Neuronal stem cell (in vitro differentiated cells): Measurements from ENCODE around the gene RPS6KA2.

Experiments
- DNase-seq: peaks from one replicate; pipeline ENCODE4 v3.0.0-alpha.2; 2013; ENCODE audit warnings: low spot score
- H2AFZ ChIP-seq: one replicate; pipeline ENCODE4 v1.6.1; 2013; ENCODE audit warnings: mild to moderate bottlenecking, low read length, inconsistent platforms
- H2AK5ac ChIP-seq: 2 replicates; pipeline ENCODE4 v1.6.1; 2013; ENCODE audit warnings: low read depth, mild to moderate bottlenecking, inconsistent platforms, low read length, moderate library complexity, mixed read lengths
- H2BK120ac ChIP-seq: 2 replicates; pipeline ENCODE4 v1.6.1; 2013; ENCODE audit warnings: low read depth, mild to moderate bottlenecking, inconsistent platforms, low read length, moderate library complexity, mixed read lengths
- H2BK12ac ChIP-seq: one replicate; pipeline ENCODE4 v1.6.1; 2013; ENCODE audit warnings: low read length, inconsistent platforms
- H2BK15ac ChIP-seq: 2 replicates; pipeline ENCODE4 v1.6.1; 2013; ENCODE audit warnings: mild to moderate bottlenecking, low read length, inconsistent platforms, mixed read lengths
- H2BK5ac ChIP-seq: one replicate; pipeline ENCODE4 v1.6.1; 2013; ENCODE audit warnings: inconsistent platforms, mild to moderate bottlenecking, low read length, moderate library complexity
- H3K14ac ChIP-seq: one replicate; pipeline ENCODE4 v1.6.1; 2013; ENCODE audit warnings: low read length, inconsistent platforms
- H3K18ac ChIP-seq: 2 replicates; pipeline ENCODE4 v1.6.1; 2013; ENCODE audit warnings: low read length, inconsistent platforms
- H3K23ac ChIP-seq: 2 replicates; pipeline ENCODE4 v1.6.1; 2013; ENCODE audit warnings: low read depth, mild to moderate bottlenecking, mixed read lengths, low read length, inconsistent platforms; ENCODE audit not compliant: poor library complexity
- H3K27ac ChIP-seq: replicated peaks from 3 replicates; pipeline ENCODE4 v1.5.1; 2013; ENCODE audit warnings: low read length, inconsistent platforms
- H3K27me3 ChIP-seq, 3 experiments: 2 replicates each; pipeline ENCODE4 v1.6.1; 2013; ENCODE audit warnings: low read length in 3 of 3, mild to moderate bottlenecking in 2 of 3, inconsistent platforms in 1 of 3, low read depth in 1 of 3, mixed read lengths in 1 of 3, moderate library complexity in 1 of 3; ENCODE audit not compliant: control insufficient read depth in 3 of 3, insufficient read depth in 3 of 3
- H3K36me3 ChIP-seq, 2 donors: replicated peaks in 1 of 2; 2 replicates each; pipeline ENCODE4 v1.6.1; 2013; ENCODE audit warnings: low read length in 2 of 2; ENCODE audit not compliant: control insufficient read depth in 2 of 2, insufficient read depth in 2 of 2
- H3K4ac ChIP-seq: 2 replicates; pipeline ENCODE4 v1.6.1; 2013; ENCODE audit warnings: inconsistent platforms, mild to moderate bottlenecking, low read length, moderate library complexity
- H3K4me1 ChIP-seq, 2 donors: 1 replicate in 1 of 2; 2 replicates in 1 of 2; pipeline ENCODE4 v1.6.1; 2013; ENCODE audit warnings: low read length in 2 of 2, low read depth in 1 of 2; ENCODE audit not compliant: control insufficient read depth in 2 of 2, insufficient read depth in 1 of 2
- H3K4me2 ChIP-seq: one replicate; pipeline ENCODE4 v1.6.1; 2013; ENCODE audit warnings: mild to moderate bottlenecking, low read length, inconsistent platforms; ENCODE audit not compliant: insufficient read depth, poor library complexity, severe bottlenecking
- H3K4me3 ChIP-seq, 2 donors: 2 replicates each; pipeline ENCODE4 v1.5.1; 2013; ENCODE audit warnings: low read length in 2 of 2, mild to moderate bottlenecking in 2 of 2, inconsistent platforms in 1 of 2, moderate library complexity in 1 of 2
- H3K79me1 ChIP-seq: one replicate; pipeline ENCODE4 v1.6.1; 2013; ENCODE audit warnings: low read depth, mild to moderate bottlenecking, inconsistent platforms, low read length, moderate library complexity
- H3K9ac ChIP-seq: one replicate; pipeline ENCODE4 v1.6.1; 2013; ENCODE audit warnings: mild to moderate bottlenecking, low read depth, low read length, inconsistent platforms; ENCODE audit not compliant: poor library complexity
- H3K9me3 ChIP-seq, 2 donors: replicated peaks in 1 of 2; 2 replicates each; pipeline versions ENCODE3 to v1.6.1; 2013; ENCODE audit warnings: low read length in 2 of 2, mild to moderate bottlenecking in 2 of 2, inconsistent platforms in 1 of 2, low read depth in 1 of 2, mixed read lengths in 1 of 2, moderate library complexity in 1 of 2; ENCODE audit not compliant: control insufficient read depth in 2 of 2, insufficient read depth in 1 of 2
- H4K8ac ChIP-seq: one replicate; pipeline ENCODE4 v1.6.1; 2013; ENCODE audit warnings: low read depth, mild to moderate bottlenecking, inconsistent platforms, low read length, moderate library complexity
- H4K91ac ChIP-seq: one replicate; pipeline ENCODE4 v1.6.1; 2013; ENCODE audit warnings: low read length, low read depth, mild to moderate bottlenecking, inconsistent platforms; ENCODE audit not compliant: poor library complexity
- WGBS, 2 donors: extraction: QIAGEN DNeasy Blood & Tissue Kit; methylation state at CpG; one replicate each; pipeline ENCODE4 v1.1.7; 2013; ENCODE audit warnings: missing lambda C conversion rate in 2 of 2, mixed read lengths in 1 of 2; ENCODE audit not compliant: insufficient read length in 2 of 2, insufficient replicate concordance in 1 of 2; ENCODE audit errors: extremely low coverage in 2 of 2; 5-methylcytosine and 5-hydroxymethylcytosine counted together

The RPS6KA2 gene

DNA sequence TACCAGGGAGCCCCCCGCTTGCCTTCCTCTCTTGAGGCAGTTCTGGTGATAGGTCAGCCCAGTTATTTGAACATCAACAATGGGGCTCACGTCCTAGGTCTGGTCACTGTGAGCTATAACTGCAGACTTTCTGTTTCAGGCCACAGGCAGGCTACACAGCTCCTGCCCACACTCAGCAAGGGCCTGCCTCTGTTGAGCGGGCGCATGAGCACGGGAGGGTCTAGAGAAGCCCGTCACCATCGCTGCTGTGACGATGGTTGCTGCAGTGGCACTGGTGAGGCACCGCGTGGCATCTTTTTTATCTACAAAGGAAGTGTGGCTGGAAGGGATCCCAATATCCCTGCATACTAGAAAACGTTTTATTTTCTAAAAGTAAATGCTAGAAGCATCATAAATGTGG is 118.3 kb downstream of the RPS6KA2 start:
- peak overlapping the region; percentile 18 for H3K18ac ChIP-seq
- H2BK12ac ChIP-seq: no peak overlapping the region
- peaks cover 0 to 4% of the 10 kb centered on the region in 2 donors for H3K4me1 ChIP-seq
- peaks cover 0 to 2% (median 0%) of the 10 kb centered on the region in 3 experiments for H3K27me3 ChIP-seq
- DNase-seq: no peak
- no peak overlapping the region for H3K27ac ChIP-seq
- H3K9ac ChIP-seq: no peak overlapping the region
- H3K4ac ChIP-seq: no peak overlapping the region
- no peak overlapping the region for H2BK5ac ChIP-seq
- no peak overlapping the region for H4K91ac ChIP-seq
- H3K79me1 ChIP-seq: no peaks in the 10 kb centered on the region
- no CpG with 5 or more reads among the region's 11 CpGs for WGBS, 2 donors
- H2AFZ ChIP-seq: no peak overlapping the region
- no peak overlapping the region for H3K23ac ChIP-seq
- H3K9me3 ChIP-seq: peaks cover 0 to 4% of the 10 kb centered on the region in 2 donors
- no peak overlapping the region for H2BK120ac ChIP-seq
- no peak overlapping the region for H2AK5ac ChIP-seq
- H4K8ac ChIP-seq: no peak overlapping the region
- H3K4me3 ChIP-seq: no peak overlapping the region
- H3K4me2 ChIP-seq: no peak overlapping the region
- H3K36me3 ChIP-seq: peaks cover 20 to 83% of the 10 kb centered on the region in 2 donors
- H3K14ac ChIP-seq: no peak overlapping the region
- no peak overlapping the region for H2BK15ac ChIP-seq

DNA sequence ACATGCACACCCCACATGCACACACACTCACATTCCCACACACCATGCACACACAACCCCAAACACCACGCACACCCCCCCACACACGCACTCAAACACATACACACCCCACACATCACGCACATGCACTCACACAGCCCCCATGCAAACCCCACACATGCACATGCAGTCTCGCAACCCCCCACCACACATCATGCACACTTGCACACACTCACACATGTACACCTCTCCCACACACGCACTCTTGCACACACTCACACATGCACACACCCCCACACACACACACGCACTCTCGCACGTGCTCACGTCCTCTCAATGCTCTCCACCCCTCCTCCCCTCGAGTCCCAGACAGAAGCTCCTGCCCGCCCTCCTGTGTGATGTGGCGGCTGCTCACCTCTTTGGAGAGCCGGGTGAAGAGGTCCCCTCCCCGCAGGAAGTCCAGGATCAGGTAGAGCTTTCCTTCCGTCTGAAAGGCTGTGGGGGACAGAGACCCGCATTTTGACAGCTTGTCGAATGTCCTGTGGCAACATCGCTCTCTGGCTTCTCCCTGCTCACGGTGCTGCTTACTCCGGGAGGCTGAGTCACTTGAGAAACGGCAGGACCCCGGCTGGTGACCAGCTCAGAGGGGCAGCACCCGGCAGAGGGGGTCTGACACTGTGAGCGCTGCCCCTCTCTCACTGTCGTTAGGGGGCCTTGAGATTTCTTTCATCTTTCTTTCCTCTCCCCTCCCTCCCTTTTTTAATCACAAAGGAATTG is 119.1 kb downstream of the RPS6KA2 start:
- H2BK5ac ChIP-seq: no peak overlapping the region
- no peak overlapping the region for H2BK12ac ChIP-seq
- peak overlapping the region in 1 of 2 donors; percentile 37 for H3K4me3 ChIP-seq

DNA sequence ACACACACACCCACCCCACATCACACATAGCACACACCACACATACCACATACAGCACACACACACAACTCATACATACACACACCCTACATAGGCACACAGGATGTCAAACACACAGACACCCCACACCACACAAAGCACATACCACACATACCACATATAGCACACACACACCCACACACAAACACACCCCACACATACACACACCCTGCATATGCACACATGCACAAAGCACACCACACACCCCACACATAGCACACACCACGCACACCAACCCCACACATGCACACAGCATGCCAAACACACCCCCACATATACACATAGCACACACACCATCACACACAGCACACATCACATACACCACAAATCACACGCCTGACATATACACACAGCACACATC is 119.7 kb downstream of the RPS6KA2 start:
- H3K9me3 ChIP-seq: peaks cover 0 to 2% of the 10 kb centered on the region in 2 donors
- H2BK15ac ChIP-seq: no peak overlapping the region
- peaks cover 25 to 89% of the 10 kb centered on the region in 2 donors for H3K36me3 ChIP-seq
- H2AK5ac ChIP-seq: no peak overlapping the region
- no peak overlapping the region for H2BK5ac ChIP-seq
- H3K27me3 ChIP-seq: peaks cover 0 to 2% (median 0%) of the 10 kb centered on the region in 3 experiments
- no peak overlapping the region for H2AFZ ChIP-seq
- H4K8ac ChIP-seq: no peak overlapping the region
- peak overlapping the region in 1 of 2 donors; percentile 37 for H3K4me3 ChIP-seq
- DNase-seq: no peak
- H3K14ac ChIP-seq: peak overlapping the region; percentile 90
- peaks cover 0 to 4% of the 10 kb centered on the region in 2 donors for H3K4me1 ChIP-seq
- no peak overlapping the region for H3K4ac ChIP-seq
- no peak overlapping the region for H3K27ac ChIP-seq
- H3K79me1 ChIP-seq: no peaks in the 10 kb centered on the region
- H3K18ac ChIP-seq: peak overlapping the region; percentile 14
- H3K23ac ChIP-seq: peak overlapping the region; percentile 76
- H2BK12ac ChIP-seq: no peak overlapping the region
- H4K91ac ChIP-seq: peak overlapping the region; percentile 15
- WGBS, 2 donors: 100% methylated on average over 1 of the region's 2 CpGs; no CpG with 5 or more reads in 1 of the 2 donors
- no peak overlapping the region for H2BK120ac ChIP-seq
- H3K9ac ChIP-seq: peak overlapping the region; percentile 65
- no peak overlapping the region for H3K4me2 ChIP-seq

More for the DNA sequence above, 119.1 kb downstream of the RPS6KA2 start:
- Histone ChIP-seq H3K27me3 (peaks cover 0 to 2% (median 0%) of the 10 kb centered on the region in 3 experiments), H2AK5ac (no peak overlapping the region), H3K79me1 (no peaks in the 10 kb centered on the region), H3K23ac (no peak overlapping the region), H3K36me3 (peaks cover 25 to 85% of the 10 kb centered on the region in 2 donors), H3K4ac (no peak overlapping the region), H4K91ac (no peak overlapping the region), H2BK120ac (no peak overlapping the region), H3K18ac (peak overlapping the region; percentile 21), H3K14ac (peak overlapping the region; percentile 90), H3K4me1 (peaks cover 0 to 4% of the 10 kb centered on the region in 2 donors), H3K9ac (peak overlapping the region; percentile 53), H3K4me2 (no peak overlapping the region), H3K9me3 (peaks cover 0 to 2% of the 10 kb centered on the region in 2 donors), H4K8ac (no peak overlapping the region), H3K27ac (no peak overlapping the region), H2BK15ac (no peak overlapping the region), H2AFZ (no peak overlapping the region)
- WGBS, 2 donors: 100% methylated on average over 2 of the region's 25 CpGs; no CpG with 5 or more reads in 1 of the 2 donors
- DNase-seq: no peak

DNA sequence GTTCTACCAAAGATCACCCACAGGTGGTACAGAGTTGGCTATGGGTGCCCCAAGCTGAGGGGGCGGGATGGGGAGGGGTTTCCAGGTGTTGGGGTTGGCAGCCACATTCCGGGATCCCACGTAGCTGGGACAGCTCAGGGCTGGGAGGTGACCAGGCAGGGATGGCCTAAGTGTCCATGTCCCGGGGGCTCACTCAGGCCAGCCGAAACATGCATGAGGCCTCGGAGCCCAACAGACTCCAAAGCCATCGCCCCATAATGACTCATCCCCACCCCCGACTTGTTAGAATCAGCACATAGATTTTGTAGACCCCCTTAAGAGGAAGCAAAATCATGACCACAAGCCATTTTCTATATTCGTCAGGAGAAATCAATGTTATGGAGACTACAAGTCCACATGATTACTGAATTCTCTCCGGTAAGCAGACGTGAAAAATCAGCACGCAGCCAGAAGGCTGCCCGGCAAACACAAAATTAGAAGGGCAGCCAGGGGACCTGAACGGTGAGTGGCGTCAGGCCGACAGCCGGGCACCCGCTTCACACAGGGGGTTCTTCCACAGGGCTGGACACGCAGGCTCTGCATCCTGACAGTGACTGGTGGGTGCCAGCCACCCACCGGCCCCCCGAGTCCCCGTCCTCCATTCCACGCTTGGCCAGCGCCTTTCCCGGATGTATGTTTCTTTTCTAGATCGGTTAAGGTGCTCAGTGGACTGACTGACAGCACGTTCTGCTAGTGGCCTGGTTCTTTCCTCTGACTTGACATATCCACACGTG is 121.7 kb downstream of the RPS6KA2 start:
- peak overlapping the region; percentile 32 for H3K23ac ChIP-seq
- H2BK12ac ChIP-seq: no peak overlapping the region
- H4K91ac ChIP-seq: no peak overlapping the region
- no peak overlapping the region for H3K18ac ChIP-seq
- H3K9me3 ChIP-seq: peaks cover 0 to 2% of the 10 kb centered on the region in 2 donors
- H3K9ac ChIP-seq: no peak overlapping the region
- peaks cover 25 to 97% of the 10 kb centered on the region in 2 donors for H3K36me3 ChIP-seq
- no peak overlapping the region for H2BK15ac ChIP-seq
- no peak overlapping the region for H3K14ac ChIP-seq
- no peaks in the 10 kb centered on the region for H3K79me1 ChIP-seq
- DNase-seq: no peak
- H3K4me1 ChIP-seq: peaks cover 0 to 4% of the 10 kb centered on the region in 2 donors
- H3K27ac ChIP-seq: no peak overlapping the region
- H3K27me3 ChIP-seq: peaks cover 0 to 2% (median 0%) of the 10 kb centered on the region in 3 experiments
- H3K4ac ChIP-seq: no peak overlapping the region
- H3K4me2 ChIP-seq: no peak overlapping the region
- H4K8ac ChIP-seq: no peak overlapping the region
- no peak overlapping the region for H2BK120ac ChIP-seq
- no peak overlapping the region for H2AFZ ChIP-seq
- no peak overlapping the region for H2AK5ac ChIP-seq
- no peak overlapping the region for H2BK5ac ChIP-seq
- H3K4me3 ChIP-seq: no peak overlapping the region
- whole genome bisulfite sequencing, 2 donors: no CpG with 5 or more reads among the region's 28 CpGs
